Medulla oblongata (tissue), 1 donor: ENCODE data around the gene MYCN.
"Not testable (repeated sequence)": the region's sequence is repeated elsewhere in the genome, so short reads cannot be mapped to it uniquely, and the experiment has no call there.

Source experiments
- DNase-seq: peaks from one replicate; pipeline ENCODE4 v3.0.0-alpha.2; 2015; ENCODE audit errors: extremely low spot score

Gene MYCN

DNA sequence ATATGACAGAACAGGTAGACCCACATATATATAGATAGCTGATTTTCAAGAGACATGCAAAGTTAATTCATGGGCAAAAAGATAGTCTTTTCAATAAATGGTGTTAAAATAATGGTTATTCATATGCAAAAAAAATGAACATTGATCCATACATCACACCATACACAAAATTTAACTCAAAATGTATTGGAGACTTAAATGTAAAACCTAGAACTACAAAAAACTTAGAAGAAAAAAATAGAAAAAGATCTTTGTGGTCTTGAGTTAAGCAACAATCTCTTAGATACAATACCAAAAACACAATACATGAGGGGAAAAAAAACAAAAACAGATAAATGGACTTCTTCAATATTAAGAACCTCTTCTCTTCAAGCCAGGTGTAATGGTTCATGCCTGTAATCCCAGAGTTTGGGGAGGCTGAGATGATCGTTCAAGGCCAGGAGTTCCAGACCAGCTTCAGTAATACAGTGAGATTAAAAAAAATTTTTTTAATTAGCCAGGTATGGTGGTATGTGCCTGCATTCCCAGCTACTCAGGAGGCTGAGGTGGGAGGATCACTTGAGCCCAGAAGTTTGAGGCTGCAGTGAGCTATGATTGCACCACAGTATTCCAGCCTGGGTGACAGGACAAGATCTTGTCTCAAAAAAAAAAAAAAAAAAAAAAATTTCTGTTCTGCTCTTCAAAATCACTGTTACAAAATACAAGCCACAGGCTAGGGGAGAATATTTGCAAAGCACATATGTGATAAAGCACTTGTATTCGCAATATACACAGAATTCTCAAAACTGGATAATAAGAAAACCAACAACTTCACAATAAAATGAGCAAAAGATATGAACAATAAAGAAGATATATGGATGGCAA is 32.7 kb upstream of the MYCN start:
- DNase-seq: no peak

DNA sequence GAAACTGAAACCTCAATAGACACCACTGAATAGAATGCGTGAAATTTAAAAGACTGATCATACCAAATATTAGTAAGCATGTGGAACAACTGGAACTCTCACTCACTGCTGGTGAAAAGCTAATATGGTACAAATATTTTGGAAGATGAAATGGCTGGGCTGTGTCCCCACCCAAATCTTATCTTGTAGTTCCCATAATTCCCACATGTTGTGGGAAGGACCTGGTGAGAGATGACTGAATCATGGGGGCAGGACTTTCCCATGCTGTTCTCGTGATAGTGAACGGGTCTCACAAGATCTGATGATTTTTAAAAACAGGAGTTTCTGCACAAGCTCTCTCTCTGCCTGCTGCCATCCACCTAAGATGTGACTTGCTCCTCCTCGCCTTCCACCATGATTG is 32.0 kb upstream of the MYCN start:
- DNase-seq: no peak

DNA sequence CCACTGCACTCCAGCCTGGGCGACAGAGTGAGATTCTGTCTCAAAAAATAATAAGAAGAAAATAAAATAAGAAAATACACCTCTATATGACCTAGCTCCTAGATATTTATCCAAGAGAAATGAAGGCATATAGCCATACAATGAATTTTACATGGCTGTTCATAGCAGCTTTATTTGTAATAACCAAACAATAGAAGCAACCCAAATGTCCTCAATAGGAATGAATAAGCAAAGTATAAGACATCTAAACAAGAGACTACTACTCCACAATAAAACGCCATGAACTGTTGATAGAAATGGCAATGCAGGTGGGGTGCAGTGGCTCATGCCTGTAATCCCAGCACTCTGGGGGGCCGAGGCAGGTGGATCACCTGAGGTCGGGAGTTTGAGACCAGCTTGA is 31.2 kb upstream of the MYCN start:
- no peak for DNase-seq

DNA sequence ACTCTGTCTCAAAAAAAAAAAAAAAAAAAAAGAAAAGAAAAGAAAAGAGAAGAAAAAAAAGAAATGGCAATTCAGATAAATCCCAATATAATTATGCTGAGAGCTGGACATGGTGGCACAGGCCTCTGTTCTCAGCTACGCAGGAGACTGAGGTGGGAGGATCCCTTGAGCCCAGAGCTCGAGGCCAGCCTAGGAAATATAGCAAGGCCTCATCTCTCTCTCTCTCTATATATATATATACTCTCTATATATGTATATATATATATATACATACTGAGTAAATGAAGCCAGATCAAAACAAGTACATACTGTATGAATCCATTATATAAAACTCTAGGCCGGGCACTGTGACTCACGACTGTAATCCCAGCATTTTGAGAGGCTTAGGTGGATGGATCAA is 30.6 kb upstream of the MYCN start:
- no peak for DNase-seq

DNA sequence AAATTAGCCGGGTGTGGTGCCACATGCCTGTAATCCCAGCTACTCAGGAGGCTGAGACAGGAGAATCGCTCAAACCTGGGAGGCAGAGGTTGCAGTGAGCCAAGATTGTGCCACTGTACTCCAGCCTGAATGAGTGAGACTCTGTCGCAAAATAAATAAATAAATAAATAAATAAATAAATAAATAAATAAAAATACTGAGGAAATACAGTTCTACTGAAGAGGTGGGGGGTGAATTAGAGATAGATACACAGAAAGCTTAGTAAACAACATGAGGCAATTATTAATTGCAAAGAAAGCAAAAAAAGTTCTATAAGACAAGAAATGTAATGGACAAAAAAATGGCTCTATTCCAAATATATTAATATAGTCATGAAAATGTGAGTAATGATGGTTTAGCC is 29.1 kb upstream of the MYCN start:
- not testable (repeated sequence) for DNase-seq

DNA sequence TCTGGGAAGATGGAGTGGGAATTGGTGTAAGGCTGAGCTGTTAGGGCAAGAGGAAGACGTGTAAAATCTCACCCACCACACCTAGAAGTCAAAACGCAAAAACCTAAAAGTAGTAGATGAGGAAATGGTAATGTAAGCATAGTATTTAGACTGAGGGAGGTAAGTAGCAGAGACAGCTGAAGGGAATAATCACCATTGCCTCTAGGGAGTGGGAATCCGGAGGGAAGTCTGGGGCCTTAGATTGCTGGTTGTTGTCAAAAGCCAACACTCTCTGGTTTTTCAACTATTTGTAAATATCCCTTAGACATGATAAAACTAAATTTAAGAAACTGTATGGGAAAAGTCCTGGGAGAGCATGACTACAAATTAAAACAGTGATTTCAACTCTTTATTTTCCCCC is 28.7 kb upstream of the MYCN start:
- DNase-seq: no peak

DNA sequence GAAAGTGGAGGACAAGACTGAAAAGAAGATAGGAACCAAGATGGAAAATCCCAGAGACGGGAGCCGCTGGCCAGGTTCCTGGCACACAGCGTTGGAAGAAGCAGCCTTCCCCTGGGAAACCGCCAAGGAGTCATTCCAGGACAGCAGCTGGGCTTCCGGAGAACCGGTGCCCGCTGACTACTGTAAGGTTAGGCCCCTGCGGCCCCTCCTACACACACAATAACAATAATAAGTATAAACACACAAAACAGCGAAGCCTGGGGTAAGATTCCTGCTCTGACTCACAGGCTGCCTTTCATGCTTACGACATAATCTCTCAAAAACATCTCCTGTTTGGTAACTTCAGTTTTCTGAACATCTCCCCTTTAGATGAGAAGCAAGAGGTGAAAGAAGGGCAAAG is 28.1 kb upstream of the MYCN start:
- peak; percentile 51 for DNase-seq

DNA sequence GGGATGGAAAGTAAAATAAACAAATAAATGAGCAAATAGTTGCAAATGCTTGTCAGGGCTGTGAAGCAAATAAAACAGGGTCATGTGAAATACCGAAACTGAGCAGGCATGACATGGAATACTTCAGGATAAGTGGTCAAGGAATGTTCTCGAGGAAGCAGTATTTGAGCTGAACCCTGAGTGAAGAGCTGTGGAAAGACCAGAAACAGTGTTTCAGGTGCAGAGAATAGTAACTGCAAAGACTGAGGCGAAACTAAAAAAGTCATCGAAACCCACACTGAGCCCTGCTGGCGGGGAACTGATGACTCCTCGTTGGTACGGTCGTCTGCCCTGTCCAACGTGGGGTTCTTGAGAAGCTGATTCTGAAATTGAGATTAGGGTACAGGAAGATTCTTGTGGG is 27.2 kb upstream of the MYCN start:
- DNase-seq: no peak

DNA sequence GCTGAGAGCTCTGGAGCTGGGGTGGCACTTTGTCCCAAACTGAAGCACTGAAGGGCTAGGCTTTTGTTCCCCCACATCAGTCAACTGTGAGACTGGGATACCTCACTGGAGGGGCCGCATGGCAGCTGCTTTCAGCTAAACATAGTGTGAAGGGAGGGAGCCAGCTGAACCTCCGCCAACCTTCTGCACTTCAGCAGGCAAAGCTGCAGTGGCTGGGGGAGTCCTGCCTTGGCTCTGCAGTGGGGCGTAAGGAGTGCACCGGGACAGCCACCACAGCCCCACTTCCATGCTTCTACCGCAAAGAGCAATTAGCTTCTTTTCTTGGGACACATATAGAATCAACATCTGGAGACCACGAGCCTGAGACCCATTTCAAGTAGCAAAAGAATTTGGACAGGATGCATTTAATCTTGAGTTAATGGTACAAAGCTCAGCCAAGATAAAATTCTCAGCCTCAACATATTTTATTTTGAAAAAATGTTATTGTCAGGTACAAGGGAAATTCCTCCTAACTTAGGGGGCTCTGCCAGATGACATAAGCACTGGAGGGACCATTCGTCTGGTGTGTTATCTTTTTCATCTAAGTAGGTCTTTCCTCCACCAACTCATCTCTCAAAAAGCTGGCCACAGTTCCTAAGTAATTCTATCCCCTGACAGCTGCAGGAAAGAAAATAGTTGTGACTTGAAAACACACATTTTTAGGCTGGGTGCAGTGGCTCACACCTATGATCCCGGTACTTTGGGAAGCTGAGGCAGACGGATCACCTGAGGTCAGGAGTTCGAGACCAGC is 25.6 kb upstream of the MYCN start:
- DNase-seq: peak; percentile 33

DNA sequence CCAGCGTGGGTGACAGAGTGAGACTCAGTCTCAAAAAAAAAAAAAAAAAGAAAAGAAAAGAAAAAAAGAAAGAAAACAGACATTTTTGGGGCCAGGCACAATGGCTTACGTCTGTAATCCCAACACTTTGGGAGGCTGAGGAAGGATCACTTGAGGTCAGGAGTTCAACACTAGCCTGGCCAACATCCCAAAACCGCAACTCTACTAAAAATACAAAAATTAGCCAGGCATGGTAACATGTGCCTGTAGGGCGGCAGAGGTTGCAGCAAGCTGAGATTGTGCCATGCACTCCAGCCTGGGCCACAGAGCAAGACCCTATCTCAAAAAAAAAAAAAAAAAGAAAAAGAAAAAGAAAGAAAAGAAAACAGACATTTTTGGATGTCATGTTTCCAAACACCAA is 24.8 kb upstream of the MYCN start:
- not testable (repeated sequence) for DNase-seq

DNA sequence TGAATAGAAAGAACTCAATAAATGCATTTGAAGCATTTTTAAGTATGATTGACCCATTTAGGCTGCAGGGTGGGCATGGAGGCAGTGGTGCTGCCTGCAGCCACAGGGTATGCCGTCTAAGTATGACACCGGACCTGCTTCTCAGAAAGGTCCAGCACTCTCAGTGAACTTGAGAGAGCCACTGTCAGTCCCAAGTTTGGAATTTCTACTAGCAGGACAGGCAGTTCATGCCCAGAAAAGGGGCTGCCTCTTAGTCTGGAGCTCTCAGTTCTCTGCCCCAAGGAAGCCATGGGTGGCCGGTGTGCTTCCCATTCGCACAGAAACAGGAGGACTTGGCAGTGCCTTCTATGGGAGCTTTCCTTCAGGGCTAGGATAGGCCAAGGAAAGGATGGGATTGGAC is 24.0 kb upstream of the MYCN start:
- DNase-seq: no peak

DNA sequence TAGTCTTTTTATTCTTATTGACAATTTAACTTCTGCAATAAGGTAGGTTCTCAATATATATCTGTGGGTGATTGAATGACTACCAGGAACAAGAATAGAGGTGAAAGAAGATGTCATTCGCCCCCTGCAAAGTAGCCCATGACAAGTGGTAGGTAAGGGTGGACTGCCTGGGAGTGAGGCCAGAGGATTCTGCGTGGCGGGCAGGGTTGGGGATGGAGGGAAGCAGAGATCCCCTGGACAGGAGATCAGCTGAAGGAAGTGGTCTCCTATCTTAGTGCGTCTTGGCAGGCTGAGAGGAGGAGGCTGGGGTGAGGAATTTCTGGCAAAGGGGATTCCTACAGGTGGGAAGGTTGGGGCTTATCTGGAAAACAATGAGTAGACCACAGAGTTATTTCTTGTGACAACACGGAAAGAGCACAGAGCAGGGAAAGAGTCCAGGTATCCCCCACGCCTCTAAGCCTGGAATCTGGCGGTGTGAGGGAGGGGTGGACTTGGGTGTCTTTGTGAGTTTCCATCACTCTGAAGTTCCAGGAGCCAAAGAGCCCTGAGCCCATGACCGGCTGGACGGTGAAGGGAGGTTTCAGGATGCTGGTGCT is 21.5 kb upstream of the MYCN start:
- no peak for DNase-seq

DNA sequence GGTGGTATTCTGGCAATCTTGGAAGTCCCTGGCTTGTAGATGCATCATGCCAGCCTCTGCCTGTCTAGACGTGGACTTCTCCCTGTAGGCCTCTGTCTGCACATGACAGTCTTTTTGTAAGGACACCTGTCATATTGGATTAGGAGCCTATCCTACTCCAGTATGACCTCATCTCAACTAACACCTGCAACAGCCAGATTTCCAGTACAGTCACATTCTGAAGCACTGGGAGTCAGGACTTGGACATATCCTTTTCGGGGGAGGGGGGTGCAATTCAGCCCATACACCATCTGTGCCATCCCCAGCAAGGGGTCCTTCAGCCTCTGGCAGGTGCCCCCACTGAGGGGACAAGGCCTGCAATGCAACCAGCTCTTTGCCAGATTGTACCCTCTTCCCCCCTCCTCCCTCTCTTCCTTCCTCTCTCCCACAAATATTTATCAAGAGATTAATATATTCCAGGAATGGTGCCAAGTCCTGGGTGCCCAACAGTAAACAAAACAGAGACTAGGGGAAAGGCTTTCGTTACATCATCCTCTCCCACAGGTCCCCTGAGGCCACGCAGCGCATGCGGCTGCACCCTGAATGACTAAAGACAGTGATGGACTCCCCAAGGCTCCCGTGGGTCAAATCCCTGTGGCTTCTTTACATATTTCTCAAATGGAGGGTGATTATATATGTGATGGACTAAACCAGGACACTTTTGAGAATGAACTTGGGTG is 20.5 kb upstream of the MYCN start:
- DNase-seq: no peak

DNA sequence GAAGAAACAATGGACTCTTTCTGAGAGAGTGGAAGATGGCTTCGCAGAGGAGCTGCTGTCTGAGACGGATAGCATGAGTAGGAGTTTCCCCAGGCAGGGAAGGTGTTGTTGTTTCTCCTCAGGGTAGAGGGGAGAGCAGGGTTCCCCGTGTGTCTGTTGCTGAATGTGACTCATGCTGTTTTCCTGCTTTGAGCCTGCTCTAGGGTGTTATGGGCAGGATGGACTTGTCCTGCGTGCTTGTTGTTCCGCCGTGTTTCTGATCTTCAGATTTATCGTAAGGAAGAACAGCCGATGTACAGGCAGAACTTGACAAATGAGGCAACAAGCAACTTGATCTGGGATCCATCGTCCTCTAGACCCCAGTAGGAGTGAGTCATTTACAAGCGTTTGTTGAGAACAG is 19.7 kb upstream of the MYCN start:
- DNase-seq: no peak

DNA sequence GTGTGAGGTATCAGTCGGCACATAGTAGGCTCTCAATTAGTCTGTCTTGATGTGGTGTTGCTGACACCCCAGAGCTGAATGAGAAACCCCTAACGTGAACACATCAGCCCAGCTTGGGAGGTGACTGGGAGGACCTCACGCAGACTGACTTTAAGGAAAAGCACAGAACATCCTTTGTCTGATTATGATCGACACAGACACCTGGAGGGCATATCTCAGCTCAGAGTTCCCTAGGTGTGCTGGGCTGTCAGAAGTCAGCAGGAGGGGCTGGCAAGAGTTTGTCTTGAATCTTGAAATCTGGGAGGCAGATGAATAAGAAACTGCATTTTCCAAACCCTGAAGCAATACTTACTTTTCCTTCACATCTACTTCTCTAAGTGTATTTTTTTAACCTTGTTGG is 16.8 kb upstream of the MYCN start:
- no peak for DNase-seq

DNA sequence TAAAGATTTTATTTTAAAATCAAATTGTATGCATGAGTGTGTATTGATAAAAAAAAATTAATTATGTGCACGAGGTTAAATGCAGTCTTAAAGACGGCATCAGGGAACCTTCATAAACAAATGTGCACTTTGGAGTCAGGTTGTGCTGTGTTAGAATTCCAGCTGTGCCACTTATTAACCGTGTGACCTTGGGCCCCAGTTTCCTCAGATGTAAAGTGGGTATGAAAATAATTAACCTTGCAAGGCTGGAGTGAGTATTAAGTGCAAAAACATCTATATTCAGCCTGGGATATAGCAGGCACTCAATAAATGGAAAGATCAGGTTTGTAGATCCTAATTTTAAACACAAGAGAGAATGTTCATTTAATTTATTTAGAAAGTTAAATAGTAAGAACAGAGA is 14.5 kb upstream of the MYCN start:
- DNase-seq: no peak

DNA sequence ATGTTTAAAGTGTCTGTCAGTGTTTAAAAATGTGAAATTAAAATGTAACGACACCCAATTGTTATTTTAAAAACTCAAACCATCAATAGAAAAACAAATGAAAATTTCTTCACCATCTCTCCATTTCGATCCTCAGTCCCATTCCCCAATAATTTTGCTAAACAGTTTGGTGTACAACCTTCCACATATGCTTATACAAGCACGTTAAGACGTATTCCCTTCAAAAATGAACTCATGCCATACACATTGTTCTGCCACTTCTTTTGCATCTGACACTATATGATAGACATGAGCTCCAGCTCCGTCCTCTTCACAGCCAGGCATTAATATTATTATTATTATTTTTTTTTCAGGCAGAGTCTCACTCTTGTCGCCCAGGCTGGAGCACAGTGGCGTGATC is 14.1 kb upstream of the MYCN start:
- no peak for DNase-seq

DNA sequence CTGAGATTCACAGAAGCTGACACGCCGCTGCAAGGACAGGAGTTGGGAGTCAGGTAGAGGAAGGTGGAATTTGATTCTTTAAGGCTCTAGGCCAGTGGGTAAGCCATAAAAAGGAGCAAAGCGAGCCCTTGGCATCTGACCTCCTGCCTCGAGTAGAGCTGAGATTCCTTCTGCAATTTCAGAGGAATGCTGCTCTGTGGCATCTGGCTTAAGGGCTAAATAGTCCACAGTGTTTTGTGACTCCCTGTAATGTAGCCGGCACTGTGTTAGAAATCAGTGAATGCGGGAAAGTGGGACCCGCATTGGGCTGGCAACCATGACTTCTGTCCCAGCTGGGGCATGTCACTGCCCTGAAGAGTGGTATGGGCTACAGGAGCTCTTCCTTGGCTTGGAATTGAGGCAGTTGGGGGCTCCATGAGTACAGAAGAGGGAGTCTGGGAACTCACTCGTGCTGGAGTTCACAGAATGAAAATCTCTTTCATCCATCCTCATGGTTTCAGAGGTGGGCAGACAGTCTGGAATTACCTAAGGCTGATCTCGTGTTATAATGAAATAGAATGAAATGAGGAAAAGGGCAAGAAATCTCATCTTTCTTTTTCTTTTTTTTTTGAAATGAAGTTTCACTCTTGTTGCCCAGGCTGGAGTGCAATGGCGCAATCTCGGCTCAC is 12.7 kb upstream of the MYCN start:
- DNase-seq: no peak

DNA sequence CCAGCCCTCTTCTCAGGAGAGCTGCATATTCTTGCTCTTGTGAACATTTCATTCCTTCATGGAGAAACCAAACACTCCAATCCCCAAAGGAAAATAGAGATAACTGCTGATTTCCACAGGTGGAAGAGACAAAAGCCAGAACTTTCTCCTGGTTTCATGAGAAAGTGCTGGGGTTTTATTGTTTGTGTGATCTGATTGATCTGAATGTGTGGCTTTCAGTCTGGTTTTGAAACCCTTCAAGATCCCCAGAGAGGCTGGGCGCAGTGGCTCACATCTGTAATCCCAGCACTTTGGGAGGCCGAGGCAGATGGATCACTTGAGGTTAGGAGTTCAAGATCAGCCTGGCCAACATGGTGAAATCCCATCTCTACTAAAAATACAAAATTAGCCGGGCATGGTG is 11.3 kb upstream of the MYCN start:
- not testable (repeated sequence) for DNase-seq

DNA sequence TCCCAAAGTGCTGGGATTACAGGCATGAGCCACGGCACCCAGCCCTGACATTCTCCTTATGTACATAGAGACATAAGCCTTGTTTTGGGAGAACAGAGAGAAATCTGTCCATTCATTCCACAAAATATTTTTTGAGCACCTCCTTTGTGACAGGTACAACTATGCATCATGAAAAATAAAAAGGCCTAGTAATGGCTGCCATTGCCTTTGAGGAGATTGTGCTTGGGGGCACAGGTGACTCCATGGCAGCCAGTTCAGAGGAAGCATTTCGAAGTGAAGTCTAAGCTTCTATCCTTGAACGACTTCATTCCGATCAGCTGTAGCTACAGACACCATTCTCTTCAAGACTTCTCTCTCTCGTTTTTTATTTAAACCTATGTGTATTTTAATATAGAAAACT is 10.5 kb upstream of the MYCN start:
- no peak for DNase-seq

DNA sequence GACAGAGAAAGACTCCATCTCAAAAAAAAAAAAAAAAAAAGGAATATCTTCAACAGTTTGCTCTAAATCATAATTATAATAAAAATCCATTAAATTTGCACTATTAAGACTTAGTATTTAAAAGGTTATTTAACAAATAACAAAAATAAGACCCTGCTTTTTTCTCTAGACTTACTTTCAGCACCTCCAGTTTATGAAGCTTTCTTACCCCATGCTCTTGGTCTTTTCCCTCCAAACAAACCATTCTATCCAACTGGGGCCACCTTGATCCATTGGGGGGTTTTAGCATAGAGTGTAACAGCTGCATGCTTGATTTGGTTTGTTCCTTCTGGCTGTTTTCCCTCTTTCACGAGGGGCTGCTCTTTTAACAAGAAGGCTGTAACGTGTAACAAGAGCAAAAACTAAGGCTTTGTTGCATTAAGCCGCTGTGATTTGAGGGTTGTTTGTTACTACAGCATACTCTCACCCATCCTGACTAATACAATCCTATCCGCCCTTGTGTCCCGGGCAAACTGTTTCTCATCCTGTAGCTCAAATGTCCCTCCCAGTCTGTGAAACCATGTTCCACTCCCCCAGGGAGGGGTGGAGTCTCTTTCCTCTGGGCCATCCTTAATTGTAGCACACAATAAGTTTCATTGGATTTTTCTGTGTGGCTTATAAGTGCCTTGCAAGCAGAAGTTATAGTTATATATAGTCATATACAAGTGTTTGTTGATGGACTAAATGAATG is 9.6 kb upstream of the MYCN start:
- DNase-seq: no peak
